HG03066 (cell line): ENCODE data around the gene HEG1.

Experiments used
- ATAC-seq: cut with Tn5 transposase; IDR thresholded peaks from one replicate; pipeline ENCODE4 v1.9.1; 2021; ENCODE audit warnings: low read depth; ENCODE audit not compliant: unreplicated experiment

HEG1 gene

DNA sequence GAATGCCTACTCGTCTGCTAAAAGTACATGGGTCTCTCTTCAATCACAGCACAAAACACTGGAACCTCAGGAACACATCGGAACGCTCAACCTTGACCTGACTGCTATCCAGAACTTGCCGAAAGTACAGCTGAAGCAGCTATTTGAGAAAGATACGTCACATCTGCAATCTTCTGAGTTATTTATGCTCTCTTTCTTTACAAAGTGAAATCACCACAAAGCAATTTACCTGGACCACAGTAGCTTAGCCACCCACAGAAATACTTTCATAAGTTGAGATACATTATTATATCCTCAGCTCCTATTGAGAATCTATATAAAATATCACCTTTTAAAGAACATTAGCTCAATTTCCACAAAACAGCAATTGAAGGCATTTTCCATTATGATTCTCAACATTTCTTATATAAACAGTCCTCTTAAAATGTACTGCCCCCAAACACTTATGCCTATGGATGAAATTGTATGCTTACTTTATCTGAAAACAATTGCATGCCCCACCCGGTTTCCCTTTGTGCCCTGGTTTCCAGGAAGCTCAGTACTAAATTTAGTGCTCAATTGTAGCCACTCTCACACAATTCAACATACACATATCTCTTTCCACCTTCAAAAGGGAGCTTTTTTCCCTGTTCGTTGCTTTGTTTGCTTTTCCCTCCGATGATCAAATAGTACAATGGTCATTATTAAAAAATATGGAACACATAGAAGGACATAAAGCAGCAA is 31.8 kb downstream of the HEG1 start:
- ATAC-seq: no peak

DNA sequence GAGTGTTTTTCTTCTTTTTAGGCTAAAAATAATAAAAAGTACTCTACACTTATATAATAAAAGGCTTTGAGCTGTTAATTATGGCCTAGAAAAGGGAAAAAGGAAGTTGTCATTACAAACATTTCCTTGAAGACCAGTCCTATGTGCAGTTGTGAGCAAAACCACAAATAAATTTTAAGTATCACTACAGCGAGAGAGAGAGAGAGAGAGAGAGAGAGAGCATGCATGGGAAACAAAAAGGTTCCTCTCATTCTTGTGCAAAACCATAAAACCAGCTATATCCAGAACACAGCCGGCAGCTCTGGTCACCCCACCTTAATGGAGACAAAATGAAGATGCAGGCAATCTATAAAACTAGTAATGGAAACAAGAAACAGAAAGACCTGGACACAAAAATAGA is 33.6 kb downstream of the HEG1 start:
- ATAC-seq: no peak

DNA sequence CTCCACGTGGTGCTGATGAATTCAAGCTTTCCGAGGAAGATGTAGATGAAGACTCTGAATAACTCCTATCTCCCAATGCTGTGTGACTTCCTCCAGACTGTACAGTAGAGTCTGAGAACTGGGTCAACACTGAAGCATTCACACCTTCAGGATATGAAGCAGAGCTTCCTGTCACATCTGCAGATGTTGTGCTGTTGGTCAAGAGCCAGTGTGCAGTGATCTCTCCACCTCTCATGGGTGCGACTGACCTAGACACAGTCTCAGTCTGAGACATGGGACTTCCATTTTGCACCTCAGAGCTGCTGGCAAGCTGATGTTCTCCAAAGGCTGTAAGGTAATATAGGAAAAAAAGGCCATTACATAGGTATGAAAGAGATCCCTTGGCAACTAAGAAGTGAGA is 36.5 kb downstream of the HEG1 start:
- no peak for ATAC-seq

DNA sequence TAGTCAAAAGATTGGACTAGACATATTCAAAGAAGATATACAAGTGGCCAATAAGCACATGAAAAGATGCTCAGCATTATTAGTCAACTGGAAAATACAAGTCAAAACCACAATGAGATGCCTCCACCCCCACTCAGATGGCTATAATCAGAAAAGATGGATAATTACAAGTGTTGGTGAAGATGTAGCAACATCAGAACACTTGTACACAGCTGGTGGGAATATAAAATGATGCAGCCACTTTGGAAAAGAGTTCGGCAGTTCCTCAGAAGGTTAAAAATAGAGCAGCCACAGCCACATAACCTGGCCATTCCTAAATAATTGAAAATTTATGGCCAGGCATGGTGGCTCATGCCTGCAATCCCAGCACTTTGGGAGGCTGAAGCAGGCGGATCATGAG is 38.4 kb downstream of the HEG1 start:
- no peak for ATAC-seq

DNA sequence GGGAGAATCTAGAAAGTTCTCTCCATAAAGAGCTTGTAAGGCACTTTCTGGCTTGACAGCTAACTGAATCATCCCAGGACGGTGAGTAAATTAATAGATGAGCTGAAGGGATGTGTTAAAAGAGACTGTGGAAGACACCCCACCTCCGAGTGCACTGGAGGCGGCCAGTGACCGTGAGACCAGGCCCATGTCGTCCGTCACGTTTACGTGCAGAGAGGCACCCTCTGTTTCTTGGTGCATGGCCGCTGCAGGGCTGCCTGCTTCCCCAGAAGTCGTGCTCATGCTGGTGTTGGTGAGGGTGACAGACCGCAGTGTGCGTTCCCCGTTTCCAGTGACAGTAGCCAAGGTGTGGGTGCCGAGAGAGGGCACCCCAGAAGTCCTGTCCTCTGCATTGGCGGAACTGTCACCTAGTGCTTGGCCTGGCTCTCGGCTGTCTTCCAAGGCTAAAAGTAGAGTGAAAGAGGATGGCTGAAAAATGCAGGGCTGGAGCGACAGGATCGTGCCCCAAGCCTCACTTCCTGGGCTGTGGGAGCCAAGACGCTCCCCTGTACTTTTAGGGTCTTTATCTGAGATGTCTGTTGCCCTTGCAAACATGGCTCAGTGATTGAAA is 41.1 kb downstream of the HEG1 start:
- no peak for ATAC-seq

DNA sequence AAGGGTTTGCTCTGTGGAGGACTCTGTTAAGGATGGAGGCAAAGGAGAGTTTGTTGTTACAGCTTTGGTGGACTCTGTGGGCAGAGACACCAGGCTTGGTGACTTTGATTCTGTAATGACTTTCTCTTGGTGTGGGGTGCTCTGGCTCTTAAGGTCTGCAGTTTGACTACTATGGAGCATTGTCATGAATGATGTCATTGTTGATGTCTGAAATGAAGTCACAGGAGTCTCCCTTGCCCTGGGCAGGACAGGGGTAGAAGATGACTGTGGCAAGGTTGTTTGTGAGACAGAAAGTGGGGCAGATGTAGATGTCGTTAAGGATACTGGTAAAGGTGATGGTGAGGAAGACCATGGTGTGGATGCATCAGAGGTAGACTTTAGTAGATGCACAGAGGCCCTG is 42.7 kb downstream of the HEG1 start:
- ATAC-seq: no peak

DNA sequence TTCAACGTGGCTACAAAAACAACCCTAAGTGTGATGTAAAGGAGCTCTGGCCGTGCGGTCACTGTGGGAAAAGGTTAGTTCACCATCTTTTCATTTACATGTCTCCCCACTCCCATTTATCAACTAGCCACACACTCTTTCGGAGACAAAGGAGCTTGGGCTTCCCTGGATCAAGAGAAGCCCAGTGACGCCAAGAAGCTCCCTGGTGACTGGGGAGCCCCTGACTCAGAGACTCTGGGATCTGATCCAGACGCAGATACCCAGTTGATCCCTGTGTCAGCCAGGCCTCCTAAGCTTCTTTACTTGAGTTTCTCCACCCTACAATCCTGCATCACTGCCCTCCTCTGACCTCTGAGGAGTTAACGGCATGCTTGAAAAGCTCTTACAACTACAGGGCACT is 43.9 kb downstream of the HEG1 start:
- no peak for ATAC-seq

DNA sequence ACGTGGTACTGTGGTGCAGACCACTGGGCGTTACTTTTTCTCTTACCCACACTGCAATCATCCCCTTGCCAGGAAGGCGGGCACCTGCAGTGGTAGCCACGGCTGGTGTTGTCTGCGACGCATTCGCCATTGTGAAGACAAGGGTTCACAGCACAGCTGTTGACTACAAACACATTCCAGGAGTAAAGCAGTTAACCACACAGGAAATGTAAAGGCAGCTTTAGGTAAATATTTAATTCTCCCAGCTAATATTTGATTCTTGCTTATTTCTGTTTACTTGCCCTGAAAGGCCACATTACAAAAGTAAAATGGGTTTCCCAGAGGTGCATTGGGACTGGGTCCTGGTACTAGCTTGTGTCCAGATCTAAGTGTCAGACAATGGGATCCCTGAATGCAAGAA is 45.4 kb downstream of the HEG1 start:
- no peak for ATAC-seq

DNA sequence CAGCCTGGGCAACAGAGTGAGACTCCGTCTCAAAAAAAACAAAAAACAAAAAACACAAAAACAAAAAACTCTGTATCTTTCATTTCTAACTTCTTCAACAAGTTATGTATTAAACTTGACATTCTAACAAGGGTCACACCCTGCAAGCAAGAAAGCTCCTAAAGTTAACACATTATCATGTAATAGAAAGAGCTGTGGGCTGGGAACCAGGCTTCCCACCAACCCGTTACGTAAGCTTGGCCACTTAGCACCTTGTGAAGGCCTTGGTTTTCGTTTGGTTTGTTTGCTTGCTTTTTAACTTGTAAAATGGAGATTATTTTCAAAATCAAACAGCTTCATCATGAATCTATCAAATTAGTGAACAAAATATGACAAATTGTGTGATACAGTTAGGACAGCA is 47.0 kb downstream of the HEG1 start:
- ATAC-seq: no peak

DNA sequence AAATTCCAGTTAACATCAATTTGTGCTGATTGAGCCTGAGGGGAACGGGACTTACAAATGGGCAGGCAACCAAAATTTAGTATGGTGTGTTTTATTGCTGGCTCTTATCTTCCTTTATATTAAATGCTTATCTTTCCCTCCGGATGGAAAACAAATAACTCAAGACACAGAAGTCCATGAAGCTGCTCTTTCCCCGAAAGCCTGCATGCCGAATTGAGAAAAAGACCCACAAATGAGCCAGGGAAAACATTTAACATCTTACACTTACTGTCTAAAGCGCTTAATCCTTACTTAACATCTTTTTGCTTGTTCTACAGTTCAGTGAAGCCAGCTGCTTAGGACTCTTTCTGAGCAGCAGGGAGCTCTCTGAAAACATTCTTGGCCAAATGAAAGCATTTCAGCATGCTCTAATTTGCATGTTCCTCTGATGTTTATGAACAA is 49.5 kb downstream of the HEG1 start:
- no peak for ATAC-seq

DNA sequence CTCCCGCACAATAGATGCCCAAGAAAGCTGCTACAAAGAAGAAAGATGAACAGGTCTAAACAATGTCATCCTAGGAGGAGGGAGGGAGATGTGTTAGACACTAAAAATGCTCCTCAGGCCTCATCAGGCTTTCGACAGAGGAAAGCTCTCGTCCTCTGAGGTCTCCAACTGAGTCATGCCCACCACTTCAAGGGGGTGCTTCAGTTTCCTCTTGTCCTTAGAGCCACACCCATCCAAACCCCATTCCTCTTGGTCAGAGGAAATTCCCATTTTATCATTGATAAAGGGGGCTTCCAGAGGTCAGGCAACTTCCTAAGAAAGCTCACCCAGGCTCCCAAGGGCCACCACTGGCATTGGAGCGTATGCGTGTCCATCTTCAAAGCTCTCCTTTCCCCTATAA is 50.1 kb downstream of the HEG1 start:
- no peak for ATAC-seq

DNA sequence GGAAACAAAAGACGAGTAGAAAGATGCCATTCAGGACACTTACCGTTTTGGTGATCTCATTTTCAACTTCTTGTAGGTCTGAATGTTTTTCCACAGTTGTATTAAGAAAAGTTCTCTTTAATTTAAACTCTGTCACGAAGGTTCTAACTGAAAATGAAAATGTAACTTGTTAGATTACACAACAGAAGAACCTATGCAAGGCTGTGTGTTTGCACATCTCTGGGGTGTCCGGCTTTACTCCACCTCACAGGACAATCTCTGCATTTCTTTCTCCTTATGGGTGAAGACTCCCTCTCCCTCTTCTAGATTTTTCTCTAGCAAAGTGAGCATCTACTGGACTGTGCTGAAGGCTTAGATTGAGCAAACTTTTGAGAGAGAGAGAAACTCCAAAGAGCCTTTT is 50.6 kb downstream of the HEG1 start:
- ATAC-seq: no peak

DNA sequence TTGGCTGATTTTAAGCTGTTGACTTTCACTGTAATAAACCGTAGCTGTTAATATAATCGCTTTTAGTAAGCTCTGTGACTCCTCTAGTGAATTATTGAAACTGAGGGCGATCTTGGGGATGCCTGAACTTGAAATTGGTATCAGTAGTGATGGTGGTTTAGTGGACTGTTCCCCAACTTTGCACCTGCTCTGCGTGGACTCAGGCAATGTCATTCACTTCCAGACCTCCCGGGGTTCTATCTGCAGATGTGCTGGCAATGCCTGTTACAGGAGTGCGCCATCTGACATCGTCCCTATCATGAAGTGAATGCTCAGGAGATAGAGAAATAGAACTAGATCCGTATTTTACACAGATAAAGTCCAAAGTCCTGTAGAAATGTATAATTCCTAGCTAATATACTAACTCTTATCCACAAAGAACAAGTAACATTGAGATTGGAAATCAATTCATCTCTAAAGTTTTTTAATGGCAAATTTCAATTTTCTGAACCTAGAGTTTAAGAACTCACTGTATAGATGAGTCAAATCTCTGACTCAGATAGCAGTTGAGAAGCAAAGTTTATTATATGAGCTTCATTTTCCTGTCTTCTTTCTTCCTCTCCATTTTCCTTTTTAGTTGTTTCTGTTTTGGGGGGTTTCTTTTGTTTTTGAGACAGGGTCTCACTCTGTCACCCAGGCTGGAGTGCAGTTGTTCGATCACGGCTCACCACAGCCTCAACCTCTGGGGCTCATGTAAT is 51.8 kb downstream of the HEG1 start:
- no peak for ATAC-seq

DNA sequence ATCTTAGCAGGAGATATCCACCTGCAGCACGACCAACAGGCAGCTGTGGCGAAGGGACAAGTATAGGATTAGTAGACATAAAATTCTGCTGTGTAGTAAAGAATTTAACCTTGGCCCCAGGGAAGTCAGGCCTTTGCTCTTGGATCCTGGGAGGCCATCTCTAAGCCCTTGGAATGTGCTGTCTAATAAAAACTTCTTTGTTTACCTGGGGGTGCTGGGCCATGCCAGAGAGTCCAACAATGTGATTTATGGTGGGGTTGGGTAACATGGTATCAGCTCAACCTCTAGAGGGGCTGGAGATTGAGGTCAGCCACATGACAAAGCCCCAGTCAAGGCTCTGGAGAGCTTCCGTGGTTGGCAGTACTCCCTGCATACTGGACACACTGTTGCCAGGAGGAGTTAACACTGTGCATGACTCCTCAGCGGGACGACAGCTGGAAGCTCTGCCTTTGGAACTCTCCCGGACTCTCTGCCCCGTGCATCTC is 52.4 kb downstream of the HEG1 start:
- no peak for ATAC-seq

DNA sequence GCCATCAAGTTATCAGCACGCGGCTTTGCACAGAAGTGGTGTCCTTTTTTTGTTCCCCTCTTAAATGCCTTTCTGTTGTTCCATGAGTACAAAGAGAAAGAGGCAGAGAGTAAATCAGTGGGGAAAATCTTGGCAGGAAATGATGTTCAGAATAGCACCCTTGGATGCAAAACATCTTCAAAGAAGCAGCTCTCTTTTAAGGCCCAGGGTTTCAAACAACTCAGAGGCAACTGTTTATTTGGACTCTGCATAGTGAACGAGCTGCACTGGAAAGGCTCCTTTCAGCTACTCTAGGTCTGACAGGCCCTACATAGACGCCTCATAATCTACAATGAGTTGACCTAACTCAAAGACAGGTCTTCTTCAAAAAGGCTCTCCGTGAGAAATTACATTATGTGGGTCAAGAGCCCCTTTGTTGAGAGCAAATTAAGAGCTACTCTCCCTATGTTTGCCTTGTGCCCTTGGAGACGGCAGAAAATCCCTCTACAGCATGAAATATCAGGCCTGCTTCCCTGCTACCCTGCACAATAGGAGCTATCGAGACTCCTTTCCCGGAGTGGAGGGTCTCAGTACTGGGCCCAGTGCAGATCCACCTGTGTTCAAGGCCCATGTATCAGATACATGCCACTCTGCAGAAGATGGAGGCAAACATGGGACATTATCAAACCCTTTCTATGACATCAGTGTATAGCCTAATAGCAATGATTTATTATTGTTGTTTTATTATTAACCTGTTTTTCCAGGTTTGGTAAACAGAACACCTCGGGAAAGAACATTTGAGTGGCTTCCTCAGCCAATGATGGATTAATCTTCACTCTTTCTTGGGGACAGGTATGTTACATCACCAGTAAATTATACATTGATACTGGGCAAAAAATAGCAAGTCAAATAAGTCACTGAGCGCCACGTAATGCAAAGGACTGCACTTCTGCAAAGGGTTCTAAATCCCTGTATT is 53.1 kb downstream of the HEG1 start:
- ATAC-seq: no peak

DNA sequence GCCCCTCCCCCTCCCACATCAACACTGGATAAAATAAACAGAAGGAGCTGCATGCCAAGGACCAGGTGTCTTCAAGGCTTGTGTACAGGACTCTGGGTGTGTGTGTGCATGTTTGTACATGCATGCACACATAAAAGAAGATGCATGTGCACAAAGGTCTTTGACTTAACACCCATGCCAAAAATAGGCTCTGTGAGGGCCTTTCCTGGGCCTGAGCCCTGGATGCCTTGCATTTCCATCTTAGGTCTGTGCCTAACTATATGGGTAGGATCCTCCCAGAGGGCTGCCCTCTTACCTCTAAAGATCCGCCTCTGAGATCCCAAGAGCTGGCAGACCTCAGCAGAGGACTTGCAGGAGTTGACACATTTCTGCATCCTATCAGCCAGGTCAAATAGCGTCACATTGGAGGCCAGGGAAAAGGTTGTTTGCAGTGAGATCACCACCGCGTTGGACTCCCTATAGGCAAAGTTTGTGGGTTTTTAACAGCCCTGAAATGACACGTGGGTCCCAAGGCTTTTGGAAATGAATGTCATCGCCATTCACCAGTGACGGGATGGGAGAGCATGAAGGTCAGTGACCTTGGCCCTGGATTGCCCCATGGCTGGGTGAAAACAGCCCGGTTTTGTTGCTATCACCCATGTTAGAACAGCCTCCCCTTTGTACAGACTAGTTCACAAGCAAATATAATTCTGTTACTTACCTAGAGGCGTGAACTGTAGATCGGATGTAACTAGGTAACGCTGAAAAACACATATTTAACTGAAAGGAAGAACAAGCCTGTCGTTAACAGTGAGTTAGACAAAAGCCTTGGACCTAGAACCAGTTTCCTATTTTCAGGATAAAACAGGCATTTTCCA is 54.0 kb downstream of the HEG1 start:
- no peak for ATAC-seq

DNA sequence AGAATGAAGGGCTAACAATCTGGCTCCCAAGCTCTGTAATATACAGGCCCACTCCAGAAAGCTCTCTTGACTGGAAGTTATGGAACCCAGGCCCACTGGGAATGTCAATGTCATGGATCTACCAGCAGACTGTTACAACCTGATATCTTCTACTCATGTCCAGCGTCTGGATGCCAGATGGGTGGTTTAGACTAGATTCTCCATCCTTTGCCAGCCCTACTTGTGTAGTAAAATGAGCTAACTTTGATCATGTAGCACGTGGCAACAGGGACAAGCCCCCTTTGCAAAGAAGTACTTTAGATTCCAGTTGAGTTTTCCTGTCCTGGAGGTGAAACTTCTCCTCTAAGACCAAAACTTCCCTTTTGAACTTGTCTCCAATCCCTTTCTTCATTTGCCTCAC is 55.1 kb downstream of the HEG1 start:
- no peak for ATAC-seq

DNA sequence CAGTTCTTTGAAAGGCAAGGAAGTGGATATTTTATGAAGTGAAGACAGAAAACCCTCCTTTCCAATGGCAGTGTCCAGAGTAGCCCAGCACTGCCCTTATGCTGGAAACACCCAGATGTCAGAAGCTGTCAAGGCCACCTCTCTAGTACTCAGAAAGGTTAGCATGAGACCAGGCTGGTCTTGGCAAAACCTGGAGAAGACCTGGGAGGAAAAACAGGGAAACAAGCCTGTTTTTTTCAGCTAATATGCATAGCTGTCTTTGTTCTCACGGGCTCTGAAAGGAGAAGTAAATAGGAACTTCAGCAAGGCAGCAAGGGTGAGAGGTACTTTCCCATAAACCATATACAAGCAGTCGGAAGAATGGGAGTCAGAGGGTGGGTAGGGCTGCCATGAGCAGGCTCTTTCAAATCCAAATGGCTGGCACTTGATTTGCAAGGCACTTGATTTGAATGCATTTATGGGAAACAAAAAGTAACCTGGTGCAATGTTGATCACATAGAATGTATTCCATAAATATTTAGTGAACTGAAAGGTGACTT is 55.8 kb downstream of the HEG1 start:
- no peak for ATAC-seq

DNA sequence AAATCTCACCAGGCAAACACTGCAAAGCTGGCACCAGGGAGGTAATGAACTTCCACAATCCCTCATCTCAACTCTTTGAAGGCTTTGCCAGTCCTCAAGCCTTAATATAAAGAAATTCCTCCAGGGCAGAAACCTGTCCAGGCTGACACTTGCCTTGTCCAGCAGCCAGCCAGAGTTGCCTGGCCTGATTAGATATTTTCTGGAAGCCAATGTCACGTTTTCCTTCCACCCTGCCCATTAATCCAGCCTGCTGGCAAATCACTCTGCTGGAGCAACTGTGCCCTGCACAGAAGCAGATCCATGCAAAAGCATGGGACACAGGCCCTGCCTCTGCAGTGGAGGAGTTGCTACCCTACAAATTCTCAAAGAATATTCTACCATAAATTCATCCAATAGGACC is 56.5 kb downstream of the HEG1 start:
- no peak for ATAC-seq

DNA sequence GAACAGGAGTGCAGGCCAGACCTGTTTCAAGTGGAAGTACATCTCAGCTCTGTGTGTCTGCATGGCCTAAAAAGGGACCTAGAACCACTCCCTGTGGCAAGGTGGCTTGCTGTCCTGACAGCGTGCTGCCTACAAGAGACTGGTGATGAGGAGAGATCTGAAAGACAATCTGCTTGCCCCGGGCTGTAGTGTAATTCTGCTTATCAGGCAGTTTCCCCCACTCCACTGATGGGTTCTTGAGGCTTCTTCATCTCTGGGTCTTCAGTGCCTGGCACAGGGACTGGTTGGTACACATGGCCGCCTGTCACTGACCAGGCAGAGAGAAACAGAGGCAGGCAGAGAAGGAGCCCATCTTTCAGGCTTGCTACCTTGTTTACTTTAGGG is 57.6 kb downstream of the HEG1 start:
- no peak for ATAC-seq
